HUDEP-2 (cell line): Measurements from ENCODE around the gene TLR5.

Source experiments
- DNase-seq, 76 experiments: peaks; one replicate each; lab custom pipeline; 2025; ENCODE audit not compliant: unreplicated experiment in 76 of 76; lab: John Stamatoyannopoulos, UW

Gene TLR5

GRCh38 chr1:223074445-223075300 is 68.4 kb downstream of the TLR5 start:
- DNase-seq, result no peak

GRCh38 chr1:223068900-223069665 is 74.0 kb downstream of the TLR5 start:
- DNase-seq, result no peak

- no peak for DNase-seq
Observed at GRCh38 chr1:223067914-223068313, 75.1 kb downstream of the TLR5 start.

- DNase-seq, result no peak
Observed at GRCh38 chr1:223066415-223066814, 76.6 kb downstream of the TLR5 start.

- DNase-seq, result no peak
Observed at GRCh38 chr1:223062177-223062576, 80.9 kb downstream of the TLR5 start.

- DNase-seq, result no peak
Observed at GRCh38 chr1:223059526-223059925, 83.5 kb downstream of the TLR5 start.
